ENCODE measurements around the gene NEUROD6. TPM values are rescaled to one million over a fixed set of nuclear protein-coding genes. Genes with fewer than 3 reads are reported as not detected.

NEUROD6 gene
- not detected in 2 replicates for total RNA-seq (2022)
- not detected for Bru-seq, nascent RNA
- percentile 14 among the genes with signal in this experiment for BruChase-seq, experiment 1, labeled RNA remaining after a 2-hour chase
- not detected for BruChase-seq, experiment 2, labeled RNA remaining after a 6-hour chase
- long read RNA-seq: 0 reads

DNA sequence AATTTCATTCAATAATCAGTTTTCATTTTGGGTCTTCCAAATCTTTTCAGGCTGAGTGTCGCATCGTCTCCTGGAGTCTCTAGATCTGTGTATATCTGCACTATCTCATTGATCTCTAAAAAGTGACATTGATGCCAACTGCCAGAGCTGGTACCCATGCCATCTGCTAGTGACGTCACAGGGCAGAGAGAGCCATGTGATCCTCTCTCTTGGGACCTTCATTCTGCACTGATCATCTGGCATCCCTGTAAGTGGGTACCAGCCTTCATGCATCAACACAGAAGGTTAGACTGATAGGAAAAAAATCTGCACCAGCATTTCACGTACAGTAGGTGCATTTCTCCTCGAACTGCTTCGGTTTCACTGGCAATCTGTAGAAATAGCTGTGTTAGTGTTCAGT lies at the start of gene NEUROD6:
Gene NEUROD6, minus strand, starts transcription at position 124 of the 400 bp plus-strand sequence. CDS start 1,458 bp downstream, outside the sequence.
- no peaks in the 10 kb centered on the region for H3K4me1 Mint-ChIP-seq (ENCODE audit: low read depth, unreplicated experiment)
- ChIA-PET POLR2A (no interaction called here), CTCF (no interaction called here)
- H3K36me3 Mint-ChIP-seq (ENCODE audit: insufficient read depth, unreplicated experiment): no peaks in the 10 kb centered on the region
- peaks cover 7% of the 10 kb centered on the region for H3K27me3 Mint-ChIP-seq (ENCODE audit: insufficient read depth, unreplicated experiment)
- no peaks in the 10 kb centered on the region for H3K9me3 Mint-ChIP-seq (ENCODE audit: unreplicated experiment)
- TF ChIP-seq, protein P1, sequence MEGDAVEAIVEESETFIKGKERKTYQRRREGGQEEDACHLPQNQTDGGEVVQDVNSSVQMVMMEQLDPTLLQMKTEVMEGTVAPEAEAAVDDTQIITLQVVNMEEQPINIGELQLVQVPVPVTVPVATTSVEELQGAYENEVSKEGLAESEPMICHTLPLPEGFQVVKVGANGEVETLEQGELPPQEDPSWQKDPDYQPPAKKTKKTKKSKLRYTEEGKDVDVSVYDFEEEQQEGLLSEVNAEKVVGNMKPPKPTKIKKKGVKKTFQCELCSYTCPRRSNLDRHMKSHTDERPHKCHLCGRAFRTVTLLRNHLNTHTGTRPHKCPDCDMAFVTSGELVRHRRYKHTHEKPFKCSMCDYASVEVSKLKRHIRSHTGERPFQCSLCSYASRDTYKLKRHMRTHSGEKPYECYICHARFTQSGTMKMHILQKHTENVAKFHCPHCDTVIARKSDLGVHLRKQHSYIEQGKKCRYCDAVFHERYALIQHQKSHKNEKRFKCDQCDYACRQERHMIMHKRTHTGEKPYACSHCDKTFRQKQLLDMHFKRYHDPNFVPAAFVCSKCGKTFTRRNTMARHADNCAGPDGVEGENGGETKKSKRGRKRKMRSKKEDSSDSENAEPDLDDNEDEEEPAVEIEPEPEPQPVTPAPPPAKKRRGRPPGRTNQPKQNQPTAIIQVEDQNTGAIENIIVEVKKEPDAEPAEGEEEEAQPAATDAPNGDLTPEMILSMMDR (IDR thresholded peaks at IDR 0.05; ENCODE audit: insufficient read depth in 1 of 2, low read depth in 1 of 2, low read length in 1 of 2, severe bottlenecking in 1 of 2, unreplicated experiment in 1 of 2): no peak
- no peak within 1 kb of the TSS for H3K27ac Mint-ChIP-seq (ENCODE audit: unreplicated experiment)
- Histone ChIP-seq H3K9me3 (no peaks in the 10 kb centered on the region), H3K4me1 (no peaks in the 10 kb centered on the region), H3K27me3 (replicated peaks; ENCODE audit: control insufficient read depth, insufficient read depth, low read length) (no peaks in the 10 kb centered on the region), H3K4me3 (ENCODE audit: low read depth, low read length) (no peak within 1 kb of the TSS), H3K36me3 (ENCODE audit: control insufficient read depth, insufficient read depth, low read length) (no peaks in the 10 kb centered on the region)
- no peak for DNase-seq
- intact Hi-C loops (cut with micrococcal nuclease; ENCODE audit: unreplicated experiment): no loop called here
- BruUV-seq (replicated peaks): no TSS peak
- H3K4me3 Mint-ChIP-seq (ENCODE audit: unreplicated experiment): no peak within 1 kb of the TSS

DNA sequence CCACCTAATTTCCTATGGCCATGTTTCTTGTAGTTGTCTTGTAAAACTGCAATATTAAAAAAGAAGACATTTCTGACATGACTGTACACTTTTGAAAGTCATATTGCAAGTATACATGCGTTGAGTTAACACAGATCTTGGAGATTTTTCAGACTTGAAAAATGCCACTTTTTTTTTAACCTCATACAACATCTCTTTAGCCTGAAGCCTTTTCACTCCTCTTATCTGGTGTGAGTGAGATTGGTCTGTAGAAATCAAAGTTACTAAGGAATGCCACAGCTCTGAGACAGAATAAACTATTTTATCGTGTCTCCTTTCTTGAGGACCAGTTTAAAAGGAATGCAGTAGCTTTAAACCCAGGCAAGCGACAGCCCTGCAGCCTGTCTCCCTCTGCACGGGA lies 43.9 kb upstream of the NEUROD6 start:
- no TSS peak for BruUV-seq (replicated peaks)
- ChIA-PET POLR2A (no interaction called here), CTCF (interaction anchor here (0.6 kb wide), 1 partner anchor 60 kb away, joined by 6 read pairs; no protein-coding TSS in a partner anchor)
- Mint-ChIP-seq H3K36me3 (ENCODE audit: insufficient read depth, unreplicated experiment) (no peaks in the 10 kb centered on the region), H3K9me3 (ENCODE audit: unreplicated experiment) (peaks cover 26% of the 10 kb centered on the region), H3K27me3 (ENCODE audit: insufficient read depth, unreplicated experiment) (no peaks in the 10 kb centered on the region), H3K4me1 (ENCODE audit: low read depth, unreplicated experiment) (peaks cover 6% of the 10 kb centered on the region), H3K27ac (ENCODE audit: unreplicated experiment) (no peak overlapping the region), H3K4me3 (ENCODE audit: unreplicated experiment) (no peak overlapping the region)
- no peak overlapping the region for H3K4me3 ChIP-seq (ENCODE audit: low read depth, low read length)
- no peaks in the 10 kb centered on the region for H3K36me3 ChIP-seq (ENCODE audit: control insufficient read depth, insufficient read depth, low read length)
- no peaks in the 10 kb centered on the region for H3K9me3 ChIP-seq
- H3K4me1 ChIP-seq: peaks cover 13% of the 10 kb centered on the region; the same call in 1 of the 2 replicates
- no peaks in the 10 kb centered on the region for H3K27me3 ChIP-seq (replicated peaks; ENCODE audit: control insufficient read depth, insufficient read depth, low read length)
- DNase-seq: no peak
- intact Hi-C loops (cut with micrococcal nuclease; ENCODE audit: unreplicated experiment): no loop called here
- TF ChIP-seq, protein P1 (IDR thresholded peaks at IDR 0.05; ENCODE audit: insufficient read depth in 1 of 2, low read depth in 1 of 2, low read length in 1 of 2, severe bottlenecking in 1 of 2, unreplicated experiment in 1 of 2): no peak

DNA sequence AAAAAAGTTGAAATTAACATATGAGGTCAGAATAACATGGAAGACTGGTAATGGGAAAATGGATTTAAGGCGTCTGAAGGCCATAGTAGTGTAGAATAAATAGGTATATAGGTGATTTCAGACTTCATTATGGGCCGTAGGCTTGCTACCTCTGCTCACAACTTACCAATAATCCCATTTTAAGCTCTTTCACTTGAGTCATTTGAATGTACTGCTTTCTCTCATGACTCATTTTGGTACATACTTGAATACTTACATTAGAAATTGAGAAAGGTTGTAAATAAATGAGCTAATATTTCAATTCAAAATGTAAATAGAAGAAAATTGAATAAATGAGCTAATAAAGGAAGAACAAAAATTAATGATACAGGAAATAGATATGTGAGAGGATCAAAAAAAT lies 42.2 kb upstream of the NEUROD6 start:
- H3K9me3 Mint-ChIP-seq (ENCODE audit: unreplicated experiment): peaks cover 17% of the 10 kb centered on the region
- TF ChIP-seq, protein P1 (IDR thresholded peaks at IDR 0.05; ENCODE audit: insufficient read depth in 1 of 2, low read depth in 1 of 2, low read length in 1 of 2, severe bottlenecking in 1 of 2, unreplicated experiment in 1 of 2): no peak
- Histone ChIP-seq H3K36me3 (ENCODE audit: control insufficient read depth, insufficient read depth, low read length) (no peaks in the 10 kb centered on the region), H3K4me1 (peaks cover 13% of the 10 kb centered on the region; the same call in 1 of the 2 replicates), H3K9me3 (no peaks in the 10 kb centered on the region), H3K4me3 (ENCODE audit: low read depth, low read length) (no peak overlapping the region), H3K27me3 (replicated peaks; ENCODE audit: control insufficient read depth, insufficient read depth, low read length) (no peaks in the 10 kb centered on the region)
- no peaks in the 10 kb centered on the region for H3K36me3 Mint-ChIP-seq (ENCODE audit: insufficient read depth, unreplicated experiment)
- ChIA-PET CTCF (interaction anchor here (0.6 kb wide), 1 partner anchor 248 kb away, joined by 3 read pairs; no protein-coding TSS in a partner anchor), POLR2A (no interaction called here)
- H3K4me3 Mint-ChIP-seq (ENCODE audit: unreplicated experiment): no peak overlapping the region
- H3K27ac Mint-ChIP-seq (ENCODE audit: unreplicated experiment): no peak overlapping the region
- intact Hi-C loops (cut with micrococcal nuclease; ENCODE audit: unreplicated experiment): no loop called here
- H3K27me3 Mint-ChIP-seq (ENCODE audit: insufficient read depth, unreplicated experiment): no peaks in the 10 kb centered on the region
- peaks cover 6% of the 10 kb centered on the region for H3K4me1 Mint-ChIP-seq (ENCODE audit: low read depth, unreplicated experiment)
- no TSS peak for BruUV-seq (replicated peaks)
- DNase-seq: no peak

All from Caco-2 (cell line).